HG03342 (cell line): ENCODE measurements around the gene CILP.
"Not testable (repeated sequence)": the region's sequence is repeated elsewhere in the genome, so short reads cannot be mapped to it uniquely, and the experiment has no call there.

Experiments
- ATAC-seq: cut with Tn5 transposase; IDR thresholded peaks from one replicate; pipeline ENCODE4 v1.9.1; 2021; ENCODE audit warnings: mild to moderate bottlenecking, moderate library complexity; ENCODE audit not compliant: unreplicated experiment

Gene CILP

GRCh38 chr15:65195548-65195923 lies 15.7 kb downstream of the CILP start:
- ATAC-seq = no peak

- no peak for ATAC-seq
Observed at GRCh38 chr15:65194826-65195547, 16.3 kb downstream of the CILP start.

GRCh38 chr15:65192016-65192415 lies 19.3 kb downstream of the CILP start:
- ATAC-seq = no peak

GRCh38 chr15:65189102-65189740 lies 22.1 kb downstream of the CILP start:
- no peak for ATAC-seq

GRCh38 chr15:65188472-65188871 lies 22.8 kb downstream of the CILP start:
- ATAC-seq = not testable (repeated sequence)

- ATAC-seq = peak; percentile 74
Observed at GRCh38 chr15:65184868-65185717, 26.2 kb downstream of the CILP start, which contains the start of gene CLPX. Gene CLPX (minus strand): TSS chr15:65185342. CDS start chr15:65185153, 189 bp downstream.

GRCh38 chr15:65184305-65184867 lies 26.9 kb downstream of the CILP start:
- ATAC-seq = peak; percentile 28

- ATAC-seq = no peak
Observed at GRCh38 chr15:65183865-65184159, 27.5 kb downstream of the CILP start.

GRCh38 chr15:65182538-65182937 lies 28.7 kb downstream of the CILP start:
- no peak for ATAC-seq

- ATAC-seq = not testable (repeated sequence)
Observed at GRCh38 chr15:65181582-65182353, 29.5 kb downstream of the CILP start.

GRCh38 chr15:65180167-65180566 lies 31.1 kb downstream of the CILP start:
- no peak for ATAC-seq

GRCh38 chr15:65177901-65178300 lies 33.4 kb downstream of the CILP start:
- ATAC-seq = no peak

GRCh38 chr15:65176056-65176455 lies 35.2 kb downstream of the CILP start:
- no peak for ATAC-seq

- ATAC-seq = no peak
Observed at GRCh38 chr15:65175511-65175910, 35.8 kb downstream of the CILP start.

- ATAC-seq = no peak
Observed at GRCh38 chr15:65174509-65174908, 36.8 kb downstream of the CILP start.

- ATAC-seq = no peak
Observed at GRCh38 chr15:65172531-65172930, 38.7 kb downstream of the CILP start.

- ATAC-seq = no peak
Observed at GRCh38 chr15:65171428-65171827, 39.8 kb downstream of the CILP start.

GRCh38 chr15:65165875-65166274 lies 45.4 kb downstream of the CILP start:
- ATAC-seq = no peak

- no peak for ATAC-seq
Observed at GRCh38 chr15:65164139-65164538, 47.1 kb downstream of the CILP start.

GRCh38 chr15:65163041-65163440 lies 48.2 kb downstream of the CILP start:
- no peak for ATAC-seq

GRCh38 chr15:65156692-65157091 lies 54.6 kb downstream of the CILP start:
- ATAC-seq = no peak
